NOMO-1 treated with DMSO at 0.1 percent for 48 hours (cell line): Measurements from ENCODE around the gene KCNG3.
"Not testable (repeated sequence)": the region's sequence is repeated elsewhere in the genome, so short reads cannot be mapped to it uniquely, and the experiment has no call there.

Experiments
- DNase-seq: peaks from one replicate; lab custom pipeline; 2025; ENCODE audit not compliant: unreplicated experiment; lab: John Stamatoyannopoulos, UW

The KCNG3 gene

GRCh38 chr2:42435628-42436027 is 58.2 kb downstream of the KCNG3 start:
- no peak for DNase-seq

GRCh38 chr2:42430188-42430587 is 63.6 kb downstream of the KCNG3 start:
- DNase-seq = no peak

GRCh38 chr2:42429352-42429751 is 64.4 kb downstream of the KCNG3 start:
- DNase-seq = no peak

- DNase-seq = peak; percentile 66
These were observed 68.1 kb downstream of the KCNG3 start for GRCh38 chr2:42425697-42426096.

GRCh38 chr2:42424033-42424432 is 69.7 kb downstream of the KCNG3 start:
- DNase-seq = no peak

GRCh38 chr2:42421601-42422239 is 72.1 kb downstream of the KCNG3 start:
- no peak for DNase-seq

GRCh38 chr2:42421157-42421485 is 72.7 kb downstream of the KCNG3 start:
- DNase-seq = no peak

GRCh38 chr2:42414648-42415047 is 79.1 kb downstream of the KCNG3 start:
- DNase-seq = no peak

GRCh38 chr2:42414158-42414557 is 79.6 kb downstream of the KCNG3 start:
- no peak for DNase-seq

- DNase-seq = no peak
These were observed 82.9 kb downstream of the KCNG3 start for GRCh38 chr2:42410742-42411514.

GRCh38 chr2:42408009-42408408 is 85.8 kb downstream of the KCNG3 start:
- DNase-seq = no peak

- DNase-seq = no peak
These were observed 86.3 kb downstream of the KCNG3 start for GRCh38 chr2:42407476-42407875.

GRCh38 chr2:42404676-42405075 is 89.1 kb downstream of the KCNG3 start:
- no peak for DNase-seq

GRCh38 chr2:42401773-42402172 is 92.0 kb downstream of the KCNG3 start:
- no peak for DNase-seq

- DNase-seq = not testable (repeated sequence)
These were observed 95.7 kb downstream of the KCNG3 start for GRCh38 chr2:42398052-42398451.

GRCh38 chr2:42393320-42393719 is 100.5 kb downstream of the KCNG3 start:
- DNase-seq = not testable (repeated sequence)

- no peak for DNase-seq
These were observed 101.6 kb downstream of the KCNG3 start for GRCh38 chr2:42392191-42392590.
